Tibial nerve (tissue), 4 donors: Measurements from ENCODE around the gene PYGL.

ENCODE experiments used
- CTCF ChIP-seq, 5 experiments: fragments of 200-600 bp in 3 of 5; fragments of 450-650 bp in 2 of 5; sonication (generic) in 3 of 5; IDR thresholded peaks; one replicate each; pipeline ENCODE4 v1.5.1; 2016 to 2019; ENCODE audit warnings: antibody characterized with exemption in 5 of 5, mild to moderate bottlenecking in 3 of 5, moderate library complexity in 2 of 5
- EP300 ChIP-seq, 2 donors: sonication (generic); formaldehyde crosslinking; IDR thresholded peaks; one replicate each; pipeline ENCODE4 v1.6.1; 2017; ENCODE audit warnings: antibody characterized with exemption in 2 of 2, mild to moderate bottlenecking in 1 of 2
- POLR2A ChIP-seq, 2 donors: fragments of 450-650 bp; IDR thresholded peaks; one replicate each; pipeline ENCODE4 v1.6.1; 2017; ENCODE audit warnings: antibody characterized with exemption in 2 of 2, mild to moderate bottlenecking in 2 of 2, moderate library complexity in 2 of 2

GRCh38 chr14:50972734-50973133 is 28.5 kb upstream of the PYGL start:
- TF ChIP-seq CTCF (IDR thresholded peaks at IDR 0.05) (no peak), POLR2A (IDR thresholded peaks at IDR 0.05) (no peak), EP300 (IDR thresholded peaks at IDR 0.05) (no peak)
